Ishikawa (cell line): Measurements from ENCODE around the gene CLDN4.

Experiments
- CEBPB ChIP-seq: IDR thresholded peaks from 2 replicates; pipeline ENCODE4 v1.6.1; 2012
- CREB1 ChIP-seq: IDR thresholded peaks from 2 replicates; pipeline ENCODE4 v1.6.1; 2012; ENCODE audit warnings: low read depth
- EGR1 ChIP-seq: IDR thresholded peaks from 2 replicates; pipeline ENCODE4 v1.6.1; 2012
- EP300 ChIP-seq: IDR thresholded peaks from 2 replicates; pipeline ENCODE4 v1.6.1; 2012; ENCODE audit warnings: borderline replicate concordance
- FOXM1 ChIP-seq: IDR thresholded peaks from 2 replicates; pipeline ENCODE4 v1.6.1; 2012; ENCODE audit warnings: low read depth, borderline replicate concordance
- NFIC ChIP-seq: IDR thresholded peaks from 2 replicates; pipeline ENCODE4 v1.6.1; 2012
- RAD21 ChIP-seq: IDR thresholded peaks from 2 replicates; pipeline ENCODE4 v1.6.1; 2012; ENCODE audit warnings: low read depth
- TAF1 ChIP-seq: IDR thresholded peaks from 2 replicates; pipeline ENCODE4 v1.6.1; 2012; ENCODE audit warnings: low read depth, mild to moderate bottlenecking
- TCF12 ChIP-seq: IDR thresholded peaks from 2 replicates; pipeline ENCODE4 v1.6.1; 2012; ENCODE audit warnings: low read depth
- TEAD4 ChIP-seq: IDR thresholded peaks from 2 replicates; pipeline ENCODE4 v1.6.1; 2012
- YY1 ChIP-seq: IDR thresholded peaks from 2 replicates; pipeline ENCODE4 v1.6.1; 2012; ENCODE audit warnings: low read depth
- ZBTB7A ChIP-seq: IDR thresholded peaks from 2 replicates; pipeline ENCODE4 v1.6.1; 2012; ENCODE audit warnings: low read depth
- TF ChIP-seq, protein P1 (sequence below): IDR thresholded peaks from 2 replicates; pipeline ENCODE4 v1.6.1; 2012
- TF ChIP-seq, protein P2 (sequence below): IDR thresholded peaks from 2 replicates; pipeline ENCODE4 v1.6.1; 2012
- TF ChIP-seq, protein P3 (sequence below): IDR thresholded peaks from 2 replicates; pipeline ENCODE4 v1.6.1; 2012; ENCODE audit warnings: low read depth, mild to moderate bottlenecking

CLDN4 gene

DNA sequence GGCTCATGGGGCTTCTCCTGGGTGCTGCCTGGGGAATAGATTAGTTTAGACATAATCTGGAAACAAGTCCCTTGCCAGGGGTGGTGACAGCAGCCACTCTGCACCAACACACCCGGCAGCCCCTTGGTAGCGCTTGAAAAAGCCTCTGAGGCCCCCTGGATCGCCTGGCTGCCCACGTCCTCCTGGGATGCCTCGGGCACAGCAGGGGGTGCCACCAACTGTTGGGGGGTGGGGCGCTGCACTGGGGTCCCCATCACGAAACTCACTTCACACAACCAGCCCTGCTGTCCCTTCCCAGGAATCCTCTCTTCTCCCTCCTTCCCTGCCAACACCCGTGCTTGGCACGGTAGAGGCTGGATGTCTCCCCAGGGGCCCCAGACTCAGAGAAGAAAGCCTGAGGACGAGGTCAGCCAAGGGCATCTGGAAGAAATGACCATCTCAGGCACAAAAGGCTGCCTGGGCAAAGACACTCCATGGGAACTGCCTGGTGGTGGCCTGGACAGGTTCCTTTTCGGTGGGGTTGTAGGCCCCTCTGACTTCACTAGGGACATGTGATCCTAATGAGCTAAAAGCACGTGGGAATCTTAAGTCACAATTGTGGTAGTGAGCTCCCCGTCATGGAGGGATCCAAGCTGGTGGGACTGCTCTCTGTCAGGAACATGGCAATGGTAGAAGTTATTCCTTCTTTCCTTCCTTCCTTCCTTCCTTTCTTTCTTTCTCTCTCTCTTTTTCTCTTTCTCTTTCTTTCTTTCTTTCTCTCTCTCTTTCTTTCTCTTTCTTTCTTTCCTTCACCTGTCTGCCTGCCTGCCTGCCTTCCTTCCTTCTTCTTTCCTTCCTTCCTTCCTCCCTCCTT is 41.5 kb downstream of the CLDN4 start:
- TF ChIP-seq TAF1 (no peak), TEAD4 (no peak)
- TF ChIP-seq, protein P1, sequence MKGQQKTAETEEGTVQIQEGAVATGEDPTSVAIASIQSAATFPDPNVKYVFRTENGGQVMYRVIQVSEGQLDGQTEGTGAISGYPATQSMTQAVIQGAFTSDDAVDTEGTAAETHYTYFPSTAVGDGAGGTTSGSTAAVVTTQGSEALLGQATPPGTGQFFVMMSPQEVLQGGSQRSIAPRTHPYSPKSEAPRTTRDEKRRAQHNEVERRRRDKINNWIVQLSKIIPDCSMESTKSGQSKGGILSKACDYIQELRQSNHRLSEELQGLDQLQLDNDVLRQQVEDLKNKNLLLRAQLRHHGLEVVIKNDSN = no peak

DNA sequence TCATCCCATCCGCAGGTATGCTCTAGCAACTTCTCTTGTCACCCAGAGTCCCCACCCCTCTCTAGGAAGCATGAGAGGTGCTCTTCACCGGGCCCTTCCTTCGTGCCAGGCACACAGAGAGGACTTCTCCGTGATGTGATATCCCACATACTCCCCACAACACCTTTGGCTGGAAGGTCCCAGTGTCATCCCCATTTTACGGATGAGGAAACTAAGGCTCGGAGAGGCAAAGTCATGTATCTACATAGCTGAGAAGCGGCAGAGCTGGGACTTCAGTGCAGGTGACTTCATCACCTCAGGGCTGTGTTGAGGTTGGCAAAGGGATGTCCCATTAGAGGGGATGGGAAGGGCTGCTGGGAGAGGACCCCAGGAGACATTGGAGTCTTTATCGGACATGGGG is 45.6 kb downstream of the CLDN4 start:
- no peak for TF ChIP-seq TAF1
- TF ChIP-seq, protein P2, sequence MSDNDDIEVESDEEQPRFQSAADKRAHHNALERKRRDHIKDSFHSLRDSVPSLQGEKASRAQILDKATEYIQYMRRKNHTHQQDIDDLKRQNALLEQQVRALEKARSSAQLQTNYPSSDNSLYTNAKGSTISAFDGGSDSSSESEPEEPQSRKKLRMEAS = no peak
- TF ChIP-seq EGR1 = no peak
- TF ChIP-seq EP300 = no peak
- no peak for TF ChIP-seq CEBPB
- no peak for TF ChIP-seq FOXM1
- TF ChIP-seq CREB1 = no peak

DNA sequence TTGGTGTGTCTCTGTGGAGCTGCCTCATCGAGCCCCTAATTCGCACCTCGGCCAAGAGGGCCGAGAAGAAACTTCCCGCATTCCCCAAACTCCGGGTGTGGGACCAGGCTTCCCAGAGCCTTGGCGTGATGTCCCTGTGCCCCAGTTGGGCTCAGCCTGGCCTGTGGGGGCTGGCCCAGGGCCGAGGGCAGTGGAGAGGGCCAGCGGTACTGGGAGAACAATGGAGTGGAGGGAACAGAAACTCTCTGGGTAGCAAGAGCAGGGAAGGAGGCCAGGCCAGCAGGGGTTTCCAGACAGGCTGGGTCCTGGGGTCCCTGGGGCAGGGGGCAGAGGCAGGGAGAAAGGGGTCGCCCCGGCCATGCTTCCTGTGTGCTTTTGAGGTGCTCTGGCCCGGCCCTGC is 46.2 kb downstream of the CLDN4 start:
- no peak for TF ChIP-seq TAF1

DNA sequence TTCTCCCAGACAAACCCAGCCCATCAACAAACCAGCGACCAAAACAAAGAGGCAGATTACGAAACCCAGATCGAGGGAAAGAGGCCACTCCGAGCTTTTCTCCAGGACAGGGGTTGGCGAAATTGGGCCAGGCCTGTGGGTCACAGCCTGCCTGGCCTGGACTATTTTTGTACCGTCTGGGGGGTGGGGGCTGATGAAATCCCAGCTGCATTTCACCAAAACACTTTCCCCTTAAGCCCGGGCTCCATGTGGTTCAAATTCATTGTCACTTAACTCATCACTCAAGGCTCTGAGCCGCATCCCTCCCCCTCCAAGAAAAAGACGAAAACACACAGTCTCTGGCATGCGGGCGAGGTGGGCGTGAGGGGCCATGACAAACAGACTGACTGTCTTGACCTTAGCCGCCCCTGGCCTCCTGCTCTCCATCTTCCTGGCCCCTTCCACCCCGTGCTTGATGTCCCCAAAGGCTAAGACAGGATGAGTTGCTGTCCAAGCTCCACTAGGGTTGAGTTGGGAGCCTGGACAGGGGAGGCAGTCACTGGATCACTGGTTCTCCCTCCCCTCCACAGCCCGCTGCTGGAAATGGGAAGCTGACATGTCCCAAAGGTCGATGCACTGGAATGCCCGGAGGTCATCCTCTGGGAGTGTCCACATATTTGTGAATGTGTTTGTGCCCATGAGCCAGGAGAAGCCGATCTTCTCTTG is 49.3 kb downstream of the CLDN4 start:
- TF ChIP-seq EGR1 (no peak), NFIC (no peak), CREB1 (no peak), TEAD4 (no peak), FOXM1 (no peak), RAD21 (no peak), YY1 (no peak), ZBTB7A (no peak)
- TF ChIP-seq, protein P2 = no peak
- TF ChIP-seq, protein P1 = no peak

DNA sequence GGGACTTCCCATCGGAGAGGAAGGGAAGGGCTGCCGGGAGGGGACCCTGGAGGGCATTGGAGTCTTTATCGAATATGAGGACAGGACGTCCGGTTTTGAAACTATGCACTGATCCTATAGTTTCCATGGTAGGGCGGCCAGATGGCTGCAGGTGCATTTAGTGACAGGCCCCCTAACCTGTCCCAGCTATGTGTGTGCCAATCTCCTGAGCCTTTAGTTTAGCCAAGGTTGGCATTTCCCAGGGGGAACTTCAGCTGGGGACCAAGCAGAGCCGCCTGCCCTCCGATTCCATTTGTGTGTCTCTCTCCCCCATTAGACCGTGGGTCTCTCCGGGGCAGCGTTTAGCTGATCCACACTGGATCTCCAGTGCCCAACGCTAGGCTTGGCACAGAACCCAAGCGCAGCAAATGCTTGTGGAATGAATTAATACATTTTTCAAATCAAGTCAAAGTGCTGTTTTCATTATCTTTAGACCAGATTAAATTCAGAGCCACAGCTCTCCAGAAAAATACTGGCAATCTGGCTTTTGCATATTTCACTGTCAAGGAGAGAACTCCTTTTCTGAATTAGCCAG is 50.0 kb downstream of the CLDN4 start:
- TF ChIP-seq TAF1 = no peak
- TF ChIP-seq CREB1 = no peak
- TF ChIP-seq ZBTB7A = no peak
- TF ChIP-seq TEAD4 = no peak
- TF ChIP-seq RAD21 = no peak
- TF ChIP-seq NFIC = no peak
- TF ChIP-seq, protein P1 = no peak
- TF ChIP-seq, protein P3, sequence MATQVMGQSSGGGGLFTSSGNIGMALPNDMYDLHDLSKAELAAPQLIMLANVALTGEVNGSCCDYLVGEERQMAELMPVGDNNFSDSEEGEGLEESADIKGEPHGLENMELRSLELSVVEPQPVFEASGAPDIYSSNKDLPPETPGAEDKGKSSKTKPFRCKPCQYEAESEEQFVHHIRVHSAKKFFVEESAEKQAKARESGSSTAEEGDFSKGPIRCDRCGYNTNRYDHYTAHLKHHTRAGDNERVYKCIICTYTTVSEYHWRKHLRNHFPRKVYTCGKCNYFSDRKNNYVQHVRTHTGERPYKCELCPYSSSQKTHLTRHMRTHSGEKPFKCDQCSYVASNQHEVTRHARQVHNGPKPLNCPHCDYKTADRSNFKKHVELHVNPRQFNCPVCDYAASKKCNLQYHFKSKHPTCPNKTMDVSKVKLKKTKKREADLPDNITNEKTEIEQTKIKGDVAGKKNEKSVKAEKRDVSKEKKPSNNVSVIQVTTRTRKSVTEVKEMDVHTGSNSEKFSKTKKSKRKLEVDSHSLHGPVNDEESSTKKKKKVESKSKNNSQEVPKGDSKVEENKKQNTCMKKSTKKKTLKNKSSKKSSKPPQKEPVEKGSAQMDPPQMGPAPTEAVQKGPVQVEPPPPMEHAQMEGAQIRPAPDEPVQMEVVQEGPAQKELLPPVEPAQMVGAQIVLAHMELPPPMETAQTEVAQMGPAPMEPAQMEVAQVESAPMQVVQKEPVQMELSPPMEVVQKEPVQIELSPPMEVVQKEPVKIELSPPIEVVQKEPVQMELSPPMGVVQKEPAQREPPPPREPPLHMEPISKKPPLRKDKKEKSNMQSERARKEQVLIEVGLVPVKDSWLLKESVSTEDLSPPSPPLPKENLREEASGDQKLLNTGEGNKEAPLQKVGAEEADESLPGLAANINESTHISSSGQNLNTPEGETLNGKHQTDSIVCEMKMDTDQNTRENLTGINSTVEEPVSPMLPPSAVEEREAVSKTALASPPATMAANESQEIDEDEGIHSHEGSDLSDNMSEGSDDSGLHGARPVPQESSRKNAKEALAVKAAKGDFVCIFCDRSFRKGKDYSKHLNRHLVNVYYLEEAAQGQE = no peak
- TF ChIP-seq EP300 = no peak
- TF ChIP-seq FOXM1 = no peak
- TF ChIP-seq CEBPB = no peak
- TF ChIP-seq, protein P2 = no peak
- no peak for TF ChIP-seq YY1
- no peak for TF ChIP-seq TCF12
- TF ChIP-seq EGR1 = no peak

DNA sequence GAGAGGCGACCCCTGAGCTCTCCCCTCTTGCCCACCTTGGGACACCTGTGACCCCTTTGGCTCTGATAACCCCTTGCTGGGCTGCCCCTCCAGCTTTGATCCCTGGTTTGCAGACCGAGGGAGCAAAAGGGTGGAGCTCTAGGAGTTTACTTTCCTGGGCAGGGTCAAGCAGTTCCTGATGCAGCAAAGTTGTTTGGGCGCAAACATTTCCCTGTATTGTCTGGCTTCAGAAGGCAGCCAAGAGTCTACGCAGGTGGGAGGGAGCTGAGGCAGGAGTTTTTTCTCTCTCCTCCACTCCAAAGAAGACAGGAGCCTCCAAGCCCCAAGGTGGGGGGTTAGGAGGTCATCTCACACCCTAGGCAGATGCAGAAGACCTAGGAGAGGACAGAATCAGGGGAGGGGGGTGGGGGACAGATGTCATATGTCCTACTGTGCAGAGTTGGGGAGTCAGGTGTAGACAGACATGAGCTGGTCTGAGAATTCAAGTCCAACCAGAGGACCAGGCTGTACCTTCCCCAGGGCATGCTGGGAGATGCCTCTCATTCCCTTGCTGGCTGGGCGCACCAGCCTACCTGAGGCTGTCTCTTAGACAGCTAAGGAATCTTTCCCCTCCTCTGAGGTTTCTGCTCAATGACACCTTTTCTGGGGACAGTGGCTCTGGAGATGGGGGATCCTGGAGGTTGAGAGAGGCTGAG is 50.7 kb downstream of the CLDN4 start:
- no peak for TF ChIP-seq CEBPB
- TF ChIP-seq CREB1 = no peak
- TF ChIP-seq, protein P1 = no peak
- no peak for TF ChIP-seq RAD21
- TF ChIP-seq, protein P2 = no peak
- TF ChIP-seq, protein P3 = no peak
- TF ChIP-seq EP300 = no peak
- no peak for TF ChIP-seq EGR1
- no peak for TF ChIP-seq YY1
- no peak for TF ChIP-seq TCF12
- TF ChIP-seq ZBTB7A = no peak
- TF ChIP-seq TAF1 = no peak
- TF ChIP-seq NFIC = no peak
- TF ChIP-seq FOXM1 = no peak
- no peak for TF ChIP-seq TEAD4
